ENCODE data around the gene MFGE8. TPM values are rescaled to one million over a fixed set of nuclear protein-coding genes. Genes with fewer than 3 reads are reported as not detected.

MFGE8 gene
- total RNA-seq (100 to 1,000 TPM in 7 of 9 donors, 10 to 100 TPM in 2; 16.1 to 308 (median 148) TPM), polyA plus RNA-seq (100 to 1,000 TPM in 2 of 3 donors, 10 to 100 TPM in 1; 61.6 to 183 (median 119) TPM)
- long read RNA-seq, donor 1, transcript MFGE8-201 (8 exons, 1,937 nt), result major isoform, 6 of 9 reads
- long read RNA-seq, donor 1, partial matches to known transcripts, result 0 of 9 reads
- long read RNA-seq, donor 1, other reads (novel, unspliced or antisense), result 0 of 9 reads
- long read RNA-seq, donor 2, partial matches to known transcripts, result 0 of 8 reads
- long read RNA-seq, donor 2, other reads (novel, unspliced or antisense), result 0 of 8 reads
- long read RNA-seq, donor 3, transcript MFGE8-201 (8 exons, 1,937 nt), result major isoform, 6 of 9 reads
- long read RNA-seq, donor 3, partial matches to known transcripts, result 0 of 9 reads
- long read RNA-seq, donor 3, other reads (novel, unspliced or antisense), result 0 of 9 reads
- long read RNA-seq, donor 4, partial matches to known transcripts, result 0 of 4 reads
- long read RNA-seq, donor 4, other reads (novel, unspliced or antisense), result 2 of 4 reads
- long read RNA-seq, donor 5, transcript MFGE8-201 (8 exons, 1,937 nt), result major isoform, 73 of 99 reads
- long read RNA-seq, donor 5, partial matches to known transcripts, result 1 of 99 reads
- long read RNA-seq, donor 5, other reads (novel, unspliced or antisense), result 23 of 99 reads
- long read RNA-seq, donor 6, transcript MFGE8-201 (8 exons, 1,937 nt), result major isoform, 9 of 27 reads
- long read RNA-seq, donor 6, partial matches to known transcripts, result 1 of 27 reads
- long read RNA-seq, donor 6, other reads (novel, unspliced or antisense), result 15 of 27 reads
- long read RNA-seq, donor 7, transcript MFGE8-201 (8 exons, 1,937 nt), result major isoform, 13 of 21 reads
- long read RNA-seq, donor 7, transcript MFGE8-217 (1 exons, 2,464 nt), result minor isoform, 7 of 21 reads
- long read RNA-seq, donor 7, partial matches to known transcripts, result 0 of 21 reads
- long read RNA-seq, donor 7, other reads (novel, unspliced or antisense), result 0 of 21 reads
- long read RNA-seq, donor 8, transcript MFGE8-201 (8 exons, 1,937 nt), result major isoform, 10 of 12 reads
- long read RNA-seq, donor 8, partial matches to known transcripts, result 0 of 12 reads
- long read RNA-seq, donor 8, other reads (novel, unspliced or antisense), result 0 of 12 reads
- long read RNA-seq, donor 9, transcript MFGE8-201 (8 exons, 1,937 nt), result major isoform, 6 of 9 reads
- long read RNA-seq, donor 9, partial matches to known transcripts, result 0 of 9 reads
- long read RNA-seq, donor 9, other reads (novel, unspliced or antisense), result 0 of 9 reads
- long read RNA-seq, donor 10, transcript MFGE8-201 (8 exons, 1,937 nt), result major isoform, 7 of 8 reads
- long read RNA-seq, donor 10, partial matches to known transcripts, result 0 of 8 reads
- long read RNA-seq, donor 10, other reads (novel, unspliced or antisense), result 0 of 8 reads

GRCh38 chr15:88913017-88913849 lies at the start of gene MFGE8:
Gene MFGE8, minus strand, starts transcription at chr15:88913379. Its CDS starts 60 bp downstream, at chr15:88913319.
- H3K27me3 ChIP-seq, result no peaks in the 10 kb centered on the region
- H3K9me3 ChIP-seq (replicated peaks in 1 of 3), result no peaks in the 10 kb centered on the region
- H3K4me3 ChIP-seq, result peak within 1 kb of the TSS in 3 of 4 donors; percentile 50 to 82 (median 57)
- 1% methylated on average over 29 to 67 of the region's 67 CpGs for WGBS, 4 donors
- H3K4me1 ChIP-seq (replicated peaks in 1 of 2), result peaks cover 0 to 7% of the 10 kb centered on the region in 2 donors
- H3K36me3 ChIP-seq (replicated peaks in 1 of 2), result no peaks in the 10 kb centered on the region
- no peak for TF ChIP-seq CTCF (IDR thresholded peaks at IDR 0.05)
- TF ChIP-seq POLR2A (IDR thresholded peaks at IDR 0.05), result peak; percentile 49 to 57
- peak; percentile 30 to 74 (median 57) for DNase-seq
- intact Hi-C loops (cut with DNase I), result no loop called here
- peak within 1 kb of the TSS in 4 of 5 donors; percentile 34 to 87 (median 64) for H3K27ac ChIP-seq

- intact Hi-C loops (cut with DNase I), result no loop called here
- 76 to 86% (median 81%) methylated on average over 3 of the region's 3 CpGs for WGBS, 4 donors
- no peak overlapping the region for H3K27ac ChIP-seq
- TF ChIP-seq POLR2A (IDR thresholded peaks at IDR 0.05) (no peak), CTCF (IDR thresholded peaks at IDR 0.05) (no peak)
- no peaks in the 10 kb centered on the region for H3K4me1 ChIP-seq (replicated peaks in 1 of 2)
- H3K4me3 ChIP-seq, result no peak overlapping the region
- no peaks in the 10 kb centered on the region for H3K27me3 ChIP-seq
- no peaks in the 10 kb centered on the region for H3K9me3 ChIP-seq (replicated peaks in 1 of 3)
- H3K36me3 ChIP-seq (replicated peaks in 1 of 2), result no peaks in the 10 kb centered on the region
- no peak for DNase-seq
Observed at GRCh38 chr15:88959445-88959844, 46.3 kb upstream of the MFGE8 start.

GRCh38 chr15:88956906-88957305 lies 43.7 kb upstream of the MFGE8 start:
- H3K4me1 ChIP-seq (replicated peaks in 1 of 2), result no peaks in the 10 kb centered on the region
- H3K9me3 ChIP-seq (replicated peaks in 1 of 3), result no peaks in the 10 kb centered on the region
- no peaks in the 10 kb centered on the region for H3K27me3 ChIP-seq
- no peak for TF ChIP-seq CTCF (IDR thresholded peaks at IDR 0.05)
- no peak for TF ChIP-seq POLR2A (IDR thresholded peaks at IDR 0.05)
- H3K27ac ChIP-seq, result no peak overlapping the region
- intact Hi-C loops (cut with DNase I), result no loop called here
- H3K36me3 ChIP-seq (replicated peaks in 1 of 2), result no peaks in the 10 kb centered on the region
- H3K4me3 ChIP-seq, result no peak overlapping the region
- DNase-seq, result no peak
- 80 to 100% (median 89%) methylated on average over 1 of the region's 1 CpG for WGBS, 4 donors

Measured in adrenal gland (tissue), 19 donors.